Testis (tissue), 3 donors: ENCODE measurements around the gene KIF5C. TPM values are rescaled to one million over a fixed set of nuclear protein-coding genes. Genes with fewer than 3 reads are reported as not detected.

Source experiments
- DNase-seq: peaks from one replicate; pipeline ENCODE4 v3.0.0-alpha.2; 2019
- H3K27ac ChIP-seq, 2 donors: fragments of 200-600 bp; sonication (generic); one replicate each; pipeline ENCODE4 v1.5.1; 2019
- H3K27me3 ChIP-seq: fragments of 200-600 bp; sonication (generic); one replicate; pipeline ENCODE4 v1.5.1; 2019
- H3K36me3 ChIP-seq: fragments of 200-600 bp; sonication (generic); one replicate; pipeline ENCODE4 v1.5.1; 2017; ENCODE audit warnings: low read depth; ENCODE audit errors: missing control alignments
- H3K4me1 ChIP-seq: fragments of 200-600 bp; sonication (generic); one replicate; pipeline ENCODE4 v1.5.1; 2019
- H3K4me3 ChIP-seq, 2 donors: fragments of 200-600 bp; sonication (generic); one replicate each; pipeline ENCODE4 v1.5.1; 2017 to 2019
- H3K9me3 ChIP-seq: fragments of 200-600 bp; sonication (generic); one replicate; pipeline ENCODE4 v1.5.1; 2017
- POLR2A ChIP-seq: fragments of 450-650 bp; IDR thresholded peaks from one replicate; pipeline ENCODE4 v1.6.1; 2017; ENCODE audit warnings: antibody characterized with exemption, mild to moderate bottlenecking, moderate library complexity
- WGBS, 2 donors: methylation state at CpG; one replicate each; pipeline ENCODE4 v1.1.5; 2018; 5-methylcytosine and 5-hydroxymethylcytosine counted together
- intact Hi-C: fragments of 100-400 bp; cut with DNase I; formaldehyde crosslinking; loops from one replicate; pipeline ENCODE4 v1.15.1; 2023; ENCODE audit warnings: low total_unique reads
- polyA plus RNA-seq: library from polyadenylated mRNA; stranded (reverse); fragments of 350-450 nt; fragmentation: Illumina TruSeq; extraction: RNeasy Lipid Tissue Mini Kit (QIAGEN cat#74804); gene quantifications from one replicate; pipeline ENCODE4 v1.2.3, GENCODE V29; 2014; ENCODE audit warnings: low read depth, low replicate concordance; ENCODE audit not compliant: insufficient read depth
- total RNA-seq, 2 donors: library from RNA; depleted of rRNA; stranded (reverse); fragments of >200 nt; gene quantifications; one replicate each; pipeline ENCODE4 v1.2.3, GENCODE V29; 2016
- TF ChIP-seq, protein P1 (sequence below), 3 experiments: fragments of 450-650 bp in 2 of 3; fragments of 200-600 bp in 1 of 3; sonication (generic) in 1 of 3; IDR thresholded peaks; one replicate each; pipeline ENCODE4 v1.5.1; 2016 to 2019; ENCODE audit warnings: antibody characterized with exemption in 3 of 3, mild to moderate bottlenecking in 2 of 3, moderate library complexity in 1 of 3

The KIF5C gene
- total and polyA plus RNA-seq, 3 donors from 2014 or later, result 57.0 to 159 (median 146) TPM

DNA sequence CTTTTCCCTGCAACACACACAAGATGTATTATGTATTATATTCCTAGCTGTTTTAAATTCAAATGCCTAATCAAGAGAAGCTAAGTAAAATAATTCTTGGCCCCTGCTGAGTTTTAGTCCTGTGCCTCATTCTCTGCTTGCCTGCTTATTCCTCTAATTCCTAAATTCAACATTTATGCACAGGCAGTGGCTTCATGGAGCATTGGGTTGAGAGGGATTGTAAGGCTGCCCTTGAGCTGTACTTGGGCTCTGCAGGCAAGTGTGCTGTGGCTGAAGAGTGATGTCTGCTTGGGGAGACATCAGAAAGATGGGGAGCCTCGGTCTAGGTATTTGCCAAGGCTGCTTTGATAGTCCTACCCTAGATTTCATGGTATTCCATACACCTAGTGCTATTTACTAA, 27.8 kb downstream of the KIF5C start:
- intact Hi-C loops, result no loop called here
- Histone ChIP-seq H3K36me3 (no peaks in the 10 kb centered on the region), H3K4me3 (no peak overlapping the region), H3K9me3 (no peaks in the 10 kb centered on the region), H3K4me1 (no peaks in the 10 kb centered on the region), H3K27me3 (no peaks in the 10 kb centered on the region), H3K27ac (no peak overlapping the region)
- 86 to 88% methylated on average over 1 of the region's 1 CpG for WGBS, 2 donors
- DNase-seq, result no peak
- TF ChIP-seq, protein P1, sequence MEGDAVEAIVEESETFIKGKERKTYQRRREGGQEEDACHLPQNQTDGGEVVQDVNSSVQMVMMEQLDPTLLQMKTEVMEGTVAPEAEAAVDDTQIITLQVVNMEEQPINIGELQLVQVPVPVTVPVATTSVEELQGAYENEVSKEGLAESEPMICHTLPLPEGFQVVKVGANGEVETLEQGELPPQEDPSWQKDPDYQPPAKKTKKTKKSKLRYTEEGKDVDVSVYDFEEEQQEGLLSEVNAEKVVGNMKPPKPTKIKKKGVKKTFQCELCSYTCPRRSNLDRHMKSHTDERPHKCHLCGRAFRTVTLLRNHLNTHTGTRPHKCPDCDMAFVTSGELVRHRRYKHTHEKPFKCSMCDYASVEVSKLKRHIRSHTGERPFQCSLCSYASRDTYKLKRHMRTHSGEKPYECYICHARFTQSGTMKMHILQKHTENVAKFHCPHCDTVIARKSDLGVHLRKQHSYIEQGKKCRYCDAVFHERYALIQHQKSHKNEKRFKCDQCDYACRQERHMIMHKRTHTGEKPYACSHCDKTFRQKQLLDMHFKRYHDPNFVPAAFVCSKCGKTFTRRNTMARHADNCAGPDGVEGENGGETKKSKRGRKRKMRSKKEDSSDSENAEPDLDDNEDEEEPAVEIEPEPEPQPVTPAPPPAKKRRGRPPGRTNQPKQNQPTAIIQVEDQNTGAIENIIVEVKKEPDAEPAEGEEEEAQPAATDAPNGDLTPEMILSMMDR (IDR thresholded peaks at IDR 0.05), result no peak
- no peak for TF ChIP-seq POLR2A

DNA sequence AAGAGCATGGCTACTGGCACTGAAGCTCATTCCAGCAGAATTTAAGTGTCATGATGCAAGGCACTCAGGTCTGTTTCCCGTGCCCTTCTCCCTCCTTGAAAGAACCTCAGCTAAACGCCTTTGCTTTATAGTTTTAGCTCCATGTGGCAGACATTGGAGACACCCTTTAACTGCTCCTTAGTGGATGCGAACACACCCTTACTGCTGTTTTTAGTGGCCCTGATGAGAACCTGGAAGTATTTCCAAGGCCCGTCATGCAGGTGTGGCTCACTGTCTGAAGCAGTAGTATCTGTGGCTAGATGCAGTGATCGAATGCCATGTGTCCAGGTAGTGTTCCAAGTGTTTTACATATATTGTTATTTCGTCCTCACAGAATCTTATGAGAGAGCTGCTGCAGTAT, 28.3 kb downstream of the KIF5C start:
- Histone ChIP-seq H3K27ac (no peak overlapping the region), H3K9me3 (no peaks in the 10 kb centered on the region), H3K36me3 (no peaks in the 10 kb centered on the region), H3K4me3 (no peak overlapping the region), H3K4me1 (no peaks in the 10 kb centered on the region), H3K27me3 (no peaks in the 10 kb centered on the region)
- intact Hi-C loops, result no loop called here
- DNase-seq, result no peak
- WGBS, 2 donors, result 69 to 70% methylated on average over 6 of the region's 6 CpGs
- no peak for TF ChIP-seq POLR2A
- TF ChIP-seq, protein P1 (IDR thresholded peaks at IDR 0.05), result no peak

DNA sequence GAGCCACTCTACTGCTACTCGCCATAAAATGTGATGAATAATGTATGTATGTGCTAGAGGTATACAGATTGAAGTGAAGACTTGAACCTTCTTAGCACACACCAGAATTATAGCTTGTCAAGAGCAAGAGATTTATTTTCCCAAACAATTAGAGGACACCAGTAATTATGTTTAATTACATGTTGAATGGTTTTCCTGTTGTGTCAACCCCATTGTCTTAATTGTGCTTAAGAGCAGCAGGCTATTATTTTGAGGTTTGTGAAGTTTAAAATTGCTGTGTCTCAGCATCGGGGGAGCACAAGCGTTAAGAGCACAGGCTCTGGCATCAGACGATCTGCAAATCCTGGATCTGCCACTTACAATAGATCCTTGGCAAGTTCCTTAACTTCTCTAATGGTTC, 29.0 kb downstream of the KIF5C start:
- Histone ChIP-seq H3K9me3 (no peaks in the 10 kb centered on the region), H3K27me3 (no peaks in the 10 kb centered on the region), H3K4me1 (peaks cover 3% of the 10 kb centered on the region), H3K4me3 (no peak overlapping the region), H3K36me3 (no peaks in the 10 kb centered on the region), H3K27ac (no peak overlapping the region)
- TF ChIP-seq, protein P1 (IDR thresholded peaks at IDR 0.05), result no peak
- no peak for TF ChIP-seq POLR2A
- WGBS, 2 donors, result 63 to 71% methylated on average over 4 of the region's 4 CpGs
- intact Hi-C loops, result no loop called here
- DNase-seq, result no peak

DNA sequence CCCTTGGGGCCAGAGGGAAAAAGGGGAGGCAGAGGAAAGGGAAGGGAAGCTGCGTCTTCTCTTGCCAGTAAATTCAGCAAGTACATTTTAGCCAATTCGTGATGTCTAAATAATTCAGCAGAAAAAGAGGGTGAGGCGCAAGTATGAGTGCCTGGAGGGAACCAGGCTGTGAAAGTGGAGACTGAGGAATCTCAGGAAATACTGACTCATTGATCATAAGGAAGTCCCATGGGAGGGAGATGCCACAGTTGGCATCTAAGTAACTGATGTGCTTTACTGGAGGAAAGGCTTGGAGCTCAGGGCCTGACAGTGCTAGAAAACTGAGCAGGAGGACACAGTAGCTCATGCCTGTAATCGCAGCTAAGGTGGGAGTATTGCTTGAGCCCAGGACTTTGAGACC, 31.1 kb downstream of the KIF5C start:
- 82 to 92% methylated on average over 4 of the region's 4 CpGs for WGBS, 2 donors
- intact Hi-C loops, result no loop called here
- peaks cover 5% of the 10 kb centered on the region for H3K4me1 ChIP-seq
- TF ChIP-seq, protein P1 (IDR thresholded peaks at IDR 0.05), result no peak
- TF ChIP-seq POLR2A, result no peak
- no peaks in the 10 kb centered on the region for H3K9me3 ChIP-seq
- no peaks in the 10 kb centered on the region for H3K36me3 ChIP-seq
- no peak overlapping the region for H3K27ac ChIP-seq
- H3K4me3 ChIP-seq, result no peak overlapping the region
- H3K27me3 ChIP-seq, result no peaks in the 10 kb centered on the region
- no peak for DNase-seq

DNA sequence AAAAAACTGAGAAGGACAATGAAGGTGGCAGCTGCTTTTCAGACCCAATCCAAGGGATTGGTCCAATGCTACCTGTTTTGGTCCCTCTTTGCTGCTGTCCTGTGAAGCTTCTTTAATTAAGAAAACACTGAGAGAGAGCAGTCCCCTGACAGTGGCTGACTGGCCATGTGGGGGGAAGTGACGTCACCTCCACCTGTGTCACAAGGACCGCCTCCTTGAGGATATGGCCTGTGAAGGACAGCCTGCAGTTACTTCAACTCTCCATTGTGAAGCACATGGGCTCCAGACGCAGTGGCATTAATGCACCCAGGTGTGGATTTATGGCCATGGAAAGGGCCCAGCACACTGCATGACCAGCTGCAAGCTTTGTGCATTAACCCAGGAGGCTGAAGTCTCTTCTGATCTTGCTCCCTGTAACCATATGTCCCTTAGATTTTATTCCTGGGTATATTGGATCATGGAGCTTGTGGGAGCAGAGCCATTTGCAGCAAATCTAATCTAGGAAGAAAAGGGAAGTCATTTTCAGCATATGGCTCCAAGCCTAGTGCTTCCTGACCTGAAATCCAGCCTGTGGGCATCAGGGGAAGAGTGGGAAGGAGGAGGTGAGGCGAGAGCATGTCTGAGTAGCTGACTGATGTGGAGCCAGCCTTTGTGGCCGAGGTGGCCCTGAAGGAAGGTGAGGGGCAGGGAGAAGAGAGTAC, 32.2 kb downstream of the KIF5C start:
- no peak for DNase-seq
- intact Hi-C loops, result no loop called here
- no peak for TF ChIP-seq POLR2A
- TF ChIP-seq, protein P1 (IDR thresholded peaks at IDR 0.05), result no peak
- Histone ChIP-seq H3K36me3 (no peaks in the 10 kb centered on the region), H3K27ac (no peak overlapping the region), H3K27me3 (no peaks in the 10 kb centered on the region), H3K9me3 (no peaks in the 10 kb centered on the region), H3K4me3 (no peak overlapping the region), H3K4me1 (peaks cover 5% of the 10 kb centered on the region)
- WGBS, 2 donors, result 93 to 94% methylated on average over 5 of the region's 5 CpGs
